C4-2B (cell line): Measurements from ENCODE around the gene ANKIB1.

Source experiments
- CTCF ChIP-seq: fragments of 450-650 bp; conservative IDR thresholded peaks from 2 replicates; pipeline ENCODE4 v1.5.1; 2017; ENCODE audit warnings: mild to moderate bottlenecking
- ZFX ChIP-seq: fragments of 450-650 bp; IDR thresholded peaks from 2 replicates; pipeline ENCODE4 v1.6.1; 2017

GRCh38 chr7:92259062-92259461 lies 13.3 kb downstream of the ANKIB1 start:
- no peak for TF ChIP-seq CTCF
- TF ChIP-seq ZFX = no peak
